K562 (cell line): ENCODE measurements around the gene CMSS1. TPM values are rescaled to one million over a fixed set of nuclear protein-coding genes. Genes with fewer than 3 reads are reported as not detected.

ENCODE experiments used
- BRF1 ChIP-seq: IDR thresholded peaks from 3 replicates; pipeline ENCODE4 v1.6.1; 2011; ENCODE audit warnings: borderline replicate concordance, mild to moderate bottlenecking; ENCODE audit not compliant: insufficient read length; ENCODE audit errors: extremely low read depth
- ETS2 ChIP-seq: IDR thresholded peaks from 2 replicates; pipeline ENCODE4 v1.6.1; 2016; ENCODE audit warnings: borderline replicate concordance, missing genetic modification characterization, mild to moderate bottlenecking, moderate library complexity, missing compliant biosample characterization; ENCODE audit not compliant: poor library complexity, severe bottlenecking
- FIP1L1 ChIP-seq: fragments of 200-400 bp; formaldehyde crosslinking; IDR thresholded peaks from 2 replicates; pipeline ENCODE4 v1.6.1; 2018; ENCODE audit warnings: mild to moderate bottlenecking, low read depth, low read length; ENCODE audit not compliant: poor library complexity, severe bottlenecking
- GATAD2A ChIP-seq: fragments of 450-650 bp; IDR thresholded peaks from 2 replicates; pipeline ENCODE4 v1.6.1; 2017
- GTF2E2 ChIP-seq: fragments of 200-800 bp; sonication (Bioruptor generic); IDR thresholded peaks from 2 replicates; pipeline ENCODE4 v1.6.1; 2016; ENCODE audit warnings: missing genetic modification characterization, missing compliant biosample characterization
- GTF2F1 ChIP-seq: IDR thresholded peaks from 2 replicates; pipeline ENCODE4 v1.6.1; 2011; ENCODE audit warnings: low read depth, low read length, improper control_type of control experiment
- MAFF ChIP-seq: IDR thresholded peaks from 2 replicates; pipeline ENCODE4 v1.6.1; 2012; ENCODE audit warnings: low read length, improper control_type of control experiment
- MCM7 ChIP-seq, 2 experiments: fragments of 450-650 bp; IDR thresholded peaks; 2 replicates each; pipeline ENCODE4 v1.6.1; 2016 to 2018
- NCOA4 ChIP-seq: fragments of 450-650 bp; IDR thresholded peaks from 2 replicates; pipeline ENCODE4 v1.6.1; 2018; ENCODE audit warnings: mild to moderate bottlenecking; ENCODE audit not compliant: partially characterized antibody
- POLR2AphosphoS2 ChIP-seq: IDR thresholded peaks from 2 replicates; pipeline ENCODE4 v1.6.1; 2012; ENCODE audit warnings: low read length, improper control_type of control experiment
- PTTG1 ChIP-seq: fragments of 450-650 bp; IDR thresholded peaks from 2 replicates; pipeline ENCODE4 v1.6.1; 2016; ENCODE audit warnings: low read depth, mild to moderate bottlenecking, missing genetic modification characterization, missing compliant biosample characterization
- RAD51 ChIP-seq: fragments of 450-650 bp; IDR thresholded peaks from 2 replicates; pipeline ENCODE4 v1.7.1; 2016; ENCODE audit warnings: low read depth, mild to moderate bottlenecking, borderline replicate concordance
- SLC30A9 ChIP-seq: fragments of 250-450 bp; sonication (Bioruptor Pico); IDR thresholded peaks from 2 replicates; pipeline ENCODE4 v1.8.0; 2022; ENCODE audit warnings: mild to moderate bottlenecking, moderate library complexity
- SP1 ChIP-seq: sonication (generic); formaldehyde crosslinking; IDR thresholded peaks from 2 replicates; pipeline ENCODE4 v1.8.1; 2022; ENCODE audit warnings: mild to moderate bottlenecking, missing genetic modification reagents
- STAG1 ChIP-seq: sonication (generic); formaldehyde crosslinking; IDR thresholded peaks from 2 replicates; pipeline ENCODE4 v1.5.0; 2020; ENCODE audit warnings: missing genetic modification reagents, borderline replicate concordance
- SUPT5H ChIP-seq: fragments of 450-650 bp; IDR thresholded peaks from 2 replicates; pipeline ENCODE4 v1.6.1; 2016
- TRIM28 ChIP-seq: fragments of 450-650 bp; IDR thresholded peaks from 2 replicates; pipeline ENCODE4 v1.6.1; 2017
- WHSC1 ChIP-seq: IDR thresholded peaks from one replicate; pipeline ENCODE4 v1.6.1; 2012; ENCODE audit warnings: low read length, control low read depth, inconsistent platforms
- ZBTB7A ChIP-seq: IDR thresholded peaks from 2 replicates; pipeline ENCODE4 v1.6.1; 2011; ENCODE audit warnings: low read depth, mild to moderate bottlenecking, low read length, moderate library complexity, borderline replicate concordance; ENCODE audit not compliant: control insufficient read depth
- ZNF146 ChIP-seq: IDR thresholded peaks from one replicate; pipeline ENCODE4 v1.6.1; 2018; ENCODE audit warnings: missing compliant biosample characterization; ENCODE audit not compliant: unreplicated experiment
- ZNF311 ChIP-seq: fragments of 250-450 bp; sonication (Bioruptor Pico); IDR thresholded peaks from 2 replicates; pipeline ENCODE4 v1.4.0; 2020; ENCODE audit warnings: mild to moderate bottlenecking, moderate library complexity
- ZNF354B ChIP-seq: fragments of 250-450 bp; sonication (Bioruptor Pico); IDR thresholded peaks from 2 replicates; pipeline ENCODE4 v1.4.0; 2020
- ZNF408 ChIP-seq: fragments of 250-450 bp; sonication (Bioruptor Pico); IDR thresholded peaks from 2 replicates; pipeline ENCODE4 v1.4.0; 2020; ENCODE audit warnings: low read depth, mild to moderate bottlenecking, moderate library complexity
- ZNF507 ChIP-seq: conservative IDR thresholded peaks from 2 replicates; pipeline ENCODE4 v1.6.1; 2017; ENCODE audit warnings: missing genetic modification characterization, missing compliant biosample characterization
- ZNF707 ChIP-seq: fragments of 250-450 bp; sonication (Bioruptor Pico); conservative IDR thresholded peaks from 2 replicates; pipeline ENCODE4 v1.8.0; 2022; ENCODE audit warnings: inconsistent platforms, mild to moderate bottlenecking, moderate library complexity
- polyA plus RNA-seq, 8 experiments: library from polyadenylated mRNA; depleted of rRNA in 4 of 8; stranded (reverse) in 5 of 8; unstranded in 3 of 8; fragments of >200 nt; fragmentation: Nextera tagmentation in 2 of 8; fragmentation: Illumina TruSeq in 1 of 8; extraction: Ambion mirVana in 2 of 8; extraction: Trizol in 1 of 8; gene quantifications; 2 replicates each; pipeline versions ENCODE4 v1.2.1 to v1.2.3, GENCODE V29; 2011 to 2014; ENCODE audit warnings: inconsistent platforms in 1 of 8, missing spikeins in 1 of 8
- total RNA-seq, 7 experiments: library from RNA; depleted of rRNA in 6 of 7; stranded (reverse); fragments of >200 nt in 6 of 7; fragmentation: Illumina TruSeq in 2 of 7; extraction: Trizol in 2 of 7; gene quantifications; 2 replicates each; pipeline versions ENCODE4 v1.2.1 to v1.2.3, GENCODE V29; 2011 to 2021; ENCODE audit warnings: low replicate concordance in 1 of 7
- TF ChIP-seq, protein P1 (sequence below): fragments of 250-450 bp; sonication (Bioruptor Pico); IDR thresholded peaks from 2 replicates; pipeline ENCODE4 v1.8.0; 2021; ENCODE audit warnings: moderate library complexity, mild to moderate bottlenecking, inconsistent platforms
- TF ChIP-seq, protein P2 (sequence below): sonication (generic); formaldehyde crosslinking; IDR thresholded peaks from 2 replicates; pipeline ENCODE4 v1.8.1; 2023; ENCODE audit warnings: mild to moderate bottlenecking, missing genetic modification reagents, moderate library complexity
- TF ChIP-seq, protein P3 (sequence below): fragments of 250-450 bp; sonication (Bioruptor Pico); IDR thresholded peaks from 2 replicates; pipeline ENCODE4 v1.9.0; 2021; ENCODE audit warnings: mild to moderate bottlenecking, inconsistent platforms

Gene CMSS1
- total and polyA plus RNA-seq, 9 of the 15 experiments (the other 6 are each of a cell fraction or from before 2014, with no cell fraction given), result 46.9 to 109 (median 72.3) TPM

DNA sequence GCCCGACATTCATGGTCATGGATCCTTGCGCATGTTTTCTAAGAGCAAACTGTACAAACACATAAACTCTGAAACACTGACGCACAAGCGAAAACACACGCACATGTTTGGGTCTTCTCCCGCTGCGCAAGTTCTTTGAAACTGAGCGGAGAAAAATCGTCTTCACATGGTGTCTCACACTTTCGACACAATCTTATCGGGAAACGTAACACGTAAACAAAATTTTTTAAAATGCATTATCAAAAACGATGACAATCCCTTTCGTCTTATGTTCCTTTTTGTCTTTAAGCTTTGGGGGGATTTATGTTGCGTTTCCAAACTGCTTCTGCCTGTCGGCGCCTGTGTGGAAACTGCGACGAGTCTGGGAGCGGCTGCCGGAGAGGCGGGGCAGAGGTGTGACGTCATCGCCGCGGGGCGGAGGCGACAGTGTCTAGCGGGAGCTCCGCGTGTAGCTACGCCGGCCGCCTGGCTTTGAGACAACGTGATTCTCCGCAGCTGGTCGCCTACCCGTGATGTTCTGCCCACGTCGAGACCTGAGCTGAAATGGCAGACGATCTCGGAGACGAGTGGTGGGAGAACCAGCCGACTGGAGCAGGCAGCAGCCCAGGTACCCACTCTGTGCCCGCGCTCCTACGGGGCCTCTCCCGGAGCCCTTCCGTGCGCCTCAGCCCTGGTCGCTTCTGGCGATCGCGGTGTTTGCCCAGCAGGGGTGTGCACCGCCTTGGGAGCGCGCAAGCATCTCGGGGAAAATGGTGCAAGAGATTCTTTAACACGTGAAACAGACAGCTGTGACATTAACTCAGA, at the start of gene CMSS1 (continued):
- TF ChIP-seq RAD51 (no peak), ZNF311 (CRISPR knock-in tag) (no peak), ZNF354B (no peak), SUPT5H (peak; percentile 76), ZNF707 (CRISPR knock-in tag) (no peak), STAG1 (no peak), PTTG1 (tag) (no peak), MAFF (no peak), SP1 (peak; percentile 83), GTF2E2 (tag) (0 out of 2 replicates have a peak, but pooled peaks have one; percentile 46), SLC30A9 (CRISPR knock-in tag) (no peak), ZNF408 (no peak), GTF2F1 (no peak), GATAD2A (no peak), ZNF146 (CRISPR knock-in tag) (no peak), BRF1 (no peak), NCOA4 (no peak), WHSC1 (no peak), MCM7 (IDR thresholded peaks at IDR 0.05) (no peak), TRIM28 (0 out of 2 replicates have a peak, but pooled peaks have one; percentile 39), FIP1L1 (no peak), ZBTB7A (no peak), ZNF507 (tag) (no peak), ETS2 (tag) (no peak), POLR2AphosphoS2 (no peak)
- TF ChIP-seq, protein P1, sequence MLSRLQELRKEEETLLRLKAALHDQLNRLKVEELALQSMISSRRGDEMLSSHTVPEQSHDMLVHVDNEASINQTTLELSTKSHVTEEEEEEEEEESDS (CRISPR knock-in tag), result no peak
- TF ChIP-seq, protein P2, sequence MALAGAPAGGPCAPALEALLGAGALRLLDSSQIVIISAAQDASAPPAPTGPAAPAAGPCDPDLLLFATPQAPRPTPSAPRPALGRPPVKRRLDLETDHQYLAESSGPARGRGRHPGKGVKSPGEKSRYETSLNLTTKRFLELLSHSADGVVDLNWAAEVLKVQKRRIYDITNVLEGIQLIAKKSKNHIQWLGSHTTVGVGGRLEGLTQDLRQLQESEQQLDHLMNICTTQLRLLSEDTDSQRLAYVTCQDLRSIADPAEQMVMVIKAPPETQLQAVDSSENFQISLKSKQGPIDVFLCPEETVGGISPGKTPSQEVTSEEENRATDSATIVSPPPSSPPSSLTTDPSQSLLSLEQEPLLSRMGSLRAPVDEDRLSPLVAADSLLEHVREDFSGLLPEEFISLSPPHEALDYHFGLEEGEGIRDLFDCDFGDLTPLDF (CRISPR knock-in tag), result no peak
- TF ChIP-seq, protein P3, sequence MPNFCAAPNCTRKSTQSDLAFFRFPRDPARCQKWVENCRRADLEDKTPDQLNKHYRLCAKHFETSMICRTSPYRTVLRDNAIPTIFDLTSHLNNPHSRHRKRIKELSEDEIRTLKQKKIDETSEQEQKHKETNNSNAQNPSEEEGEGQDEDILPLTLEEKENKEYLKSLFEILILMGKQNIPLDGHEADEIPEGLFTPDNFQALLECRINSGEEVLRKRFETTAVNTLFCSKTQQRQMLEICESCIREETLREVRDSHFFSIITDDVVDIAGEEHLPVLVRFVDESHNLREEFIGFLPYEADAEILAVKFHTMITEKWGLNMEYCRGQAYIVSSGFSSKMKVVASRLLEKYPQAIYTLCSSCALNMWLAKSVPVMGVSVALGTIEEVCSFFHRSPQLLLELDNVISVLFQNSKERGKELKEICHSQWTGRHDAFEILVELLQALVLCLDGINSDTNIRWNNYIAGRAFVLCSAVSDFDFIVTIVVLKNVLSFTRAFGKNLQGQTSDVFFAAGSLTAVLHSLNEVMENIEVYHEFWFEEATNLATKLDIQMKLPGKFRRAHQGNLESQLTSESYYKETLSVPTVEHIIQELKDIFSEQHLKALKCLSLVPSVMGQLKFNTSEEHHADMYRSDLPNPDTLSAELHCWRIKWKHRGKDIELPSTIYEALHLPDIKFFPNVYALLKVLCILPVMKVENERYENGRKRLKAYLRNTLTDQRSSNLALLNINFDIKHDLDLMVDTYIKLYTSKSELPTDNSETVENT (CRISPR knock-in tag), result 0 out of 2 replicates have a peak, but pooled peaks have one; percentile 7
